ENCODE measurements around the gene RECQL.
A peak's percentile ranks its signal among the peaks of the same experiment; 100 is the strongest.

RECQL gene

GRCh38 chr12:21478756-21479455 lies 22.5 kb downstream of the RECQL start:
- no peak overlapping the region for H3K27ac ChIP-seq (ENCODE audit: low read length)
- no peak for TF ChIP-seq CTCF (IDR thresholded peaks at IDR 0.05; ENCODE audit: borderline replicate concordance, extremely low read depth, low read length, poor library complexity, severe bottlenecking)
- no peak overlapping the region for H3K4me2 ChIP-seq (ENCODE audit: insufficient read depth, low read length)
- DNase-seq (no peak), ATAC-seq (ENCODE audit: insufficient read depth, low read depth) (peak; percentile 52; the same call in 2 of the 3 replicates)
- H3K9ac ChIP-seq (ENCODE audit: low read depth, low read length): no peak overlapping the region
- no peak overlapping the region for H2AFZ ChIP-seq (ENCODE audit: low read depth, low read length)
- H3K9me3 ChIP-seq (ENCODE audit: insufficient read depth, low read length, severe bottlenecking): no peaks in the 10 kb centered on the region
- no peak overlapping the region for H3K4me3 ChIP-seq (ENCODE audit: low read depth in 1 of 2, low read length in 2 of 2)
- H3K79me2 ChIP-seq (ENCODE audit: insufficient read depth, low read length): no peaks in the 10 kb centered on the region
- no peaks in the 10 kb centered on the region for H3K27me3 ChIP-seq (ENCODE audit: insufficient read depth, low read length, poor library complexity)
- H4K20me1 ChIP-seq (ENCODE audit: insufficient read depth, low read length): no peaks in the 10 kb centered on the region
- no peaks in the 10 kb centered on the region for H3K4me1 ChIP-seq (ENCODE audit: insufficient read depth, low read length)
- H3K36me3 ChIP-seq (ENCODE audit: insufficient read depth, low read length): peaks cover 83% of the 10 kb centered on the region

- TF ChIP-seq EZH2 (IDR thresholded peaks at IDR 0.05; ENCODE audit: borderline replicate concordance, low read depth, low read length, severe bottlenecking) (no peak), CTCF (IDR thresholded peaks at IDR 0.05; ENCODE audit: borderline replicate concordance, extremely low read depth, low read length, poor library complexity, severe bottlenecking) (no peak)
- Histone ChIP-seq H2AFZ (ENCODE audit: low read depth, low read length) (no peak overlapping the region), H3K79me2 (ENCODE audit: insufficient read depth, low read length) (no peaks in the 10 kb centered on the region), H4K20me1 (ENCODE audit: insufficient read depth, low read length) (no peaks in the 10 kb centered on the region), H3K4me2 (ENCODE audit: insufficient read depth, low read length) (no peak overlapping the region), H3K27me3 (ENCODE audit: insufficient read depth, low read length, poor library complexity) (no peaks in the 10 kb centered on the region), H3K4me3 (ENCODE audit: low read depth in 1 of 2, low read length in 2 of 2) (no peak overlapping the region), H3K27ac (ENCODE audit: low read length) (no peak overlapping the region), H3K4me1 (ENCODE audit: insufficient read depth, low read length) (no peaks in the 10 kb centered on the region), H3K9ac (ENCODE audit: low read depth, low read length) (no peak overlapping the region), H3K36me3 (ENCODE audit: insufficient read depth, low read length) (peaks cover 82% of the 10 kb centered on the region), H3K9me3 (ENCODE audit: insufficient read depth, low read length, severe bottlenecking) (no peaks in the 10 kb centered on the region)
- ATAC-seq (ENCODE audit: insufficient read depth, low read depth) (no peak), DNase-seq (no peak)
Measured at GRCh38 chr12:21476949-21477348, 24.5 kb downstream of the RECQL start.

- H3K4me3 ChIP-seq (ENCODE audit: low read depth in 1 of 2, low read length in 2 of 2): no peak overlapping the region
- no peaks in the 10 kb centered on the region for H3K4me1 ChIP-seq (ENCODE audit: insufficient read depth, low read length)
- H2AFZ ChIP-seq (ENCODE audit: low read depth, low read length): no peak overlapping the region
- no peak overlapping the region for H3K4me2 ChIP-seq (ENCODE audit: insufficient read depth, low read length)
- H3K79me2 ChIP-seq (ENCODE audit: insufficient read depth, low read length): no peaks in the 10 kb centered on the region
- no peaks in the 10 kb centered on the region for H3K27me3 ChIP-seq (ENCODE audit: insufficient read depth, low read length, poor library complexity)
- no peaks in the 10 kb centered on the region for H4K20me1 ChIP-seq (ENCODE audit: insufficient read depth, low read length)
- no peak overlapping the region for H3K9ac ChIP-seq (ENCODE audit: low read depth, low read length)
- no peak for TF ChIP-seq CTCF (IDR thresholded peaks at IDR 0.05; ENCODE audit: borderline replicate concordance, extremely low read depth, low read length, poor library complexity, severe bottlenecking)
- TF ChIP-seq EZH2 (IDR thresholded peaks at IDR 0.05; ENCODE audit: borderline replicate concordance, low read depth, low read length, severe bottlenecking): no peak
- no peak overlapping the region for H3K27ac ChIP-seq (ENCODE audit: low read length)
- H3K36me3 ChIP-seq (ENCODE audit: insufficient read depth, low read length): peaks cover 78% of the 10 kb centered on the region
- DNase-seq (no peak), ATAC-seq (ENCODE audit: insufficient read depth, low read depth) (no peak)
- no peaks in the 10 kb centered on the region for H3K9me3 ChIP-seq (ENCODE audit: insufficient read depth, low read length, severe bottlenecking)
Measured at GRCh38 chr12:21475552-21475951, 25.9 kb downstream of the RECQL start.

Measured in DND-41 (cell line).